Measurements from ENCODE around the gene CRTC1.

DNA sequence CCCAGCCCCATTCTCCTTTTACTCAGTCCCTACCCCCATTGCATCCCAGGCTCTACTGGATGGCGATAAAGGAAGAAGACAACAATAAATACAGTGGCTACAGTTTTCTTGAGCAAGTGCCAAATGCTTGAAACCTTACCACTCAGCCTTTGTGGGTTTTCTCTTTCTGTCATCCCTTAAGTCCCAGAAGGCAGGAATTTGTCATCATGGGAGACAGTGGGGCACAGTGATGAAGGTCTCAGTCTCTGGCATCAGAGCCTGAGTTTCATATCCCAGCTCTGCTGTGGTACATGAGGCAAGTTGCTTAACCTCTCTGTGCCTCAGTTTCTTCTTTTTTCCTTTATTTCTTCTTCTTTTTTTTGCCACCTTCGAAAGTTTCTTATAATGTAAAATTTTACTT, 112.8 kb downstream of the CRTC1 start:
- TF ChIP-seq POLR2A (IDR thresholded peaks at IDR 0.05) = no peak
- TF ChIP-seq, protein P1, sequence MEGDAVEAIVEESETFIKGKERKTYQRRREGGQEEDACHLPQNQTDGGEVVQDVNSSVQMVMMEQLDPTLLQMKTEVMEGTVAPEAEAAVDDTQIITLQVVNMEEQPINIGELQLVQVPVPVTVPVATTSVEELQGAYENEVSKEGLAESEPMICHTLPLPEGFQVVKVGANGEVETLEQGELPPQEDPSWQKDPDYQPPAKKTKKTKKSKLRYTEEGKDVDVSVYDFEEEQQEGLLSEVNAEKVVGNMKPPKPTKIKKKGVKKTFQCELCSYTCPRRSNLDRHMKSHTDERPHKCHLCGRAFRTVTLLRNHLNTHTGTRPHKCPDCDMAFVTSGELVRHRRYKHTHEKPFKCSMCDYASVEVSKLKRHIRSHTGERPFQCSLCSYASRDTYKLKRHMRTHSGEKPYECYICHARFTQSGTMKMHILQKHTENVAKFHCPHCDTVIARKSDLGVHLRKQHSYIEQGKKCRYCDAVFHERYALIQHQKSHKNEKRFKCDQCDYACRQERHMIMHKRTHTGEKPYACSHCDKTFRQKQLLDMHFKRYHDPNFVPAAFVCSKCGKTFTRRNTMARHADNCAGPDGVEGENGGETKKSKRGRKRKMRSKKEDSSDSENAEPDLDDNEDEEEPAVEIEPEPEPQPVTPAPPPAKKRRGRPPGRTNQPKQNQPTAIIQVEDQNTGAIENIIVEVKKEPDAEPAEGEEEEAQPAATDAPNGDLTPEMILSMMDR (IDR thresholded peaks at IDR 0.05) = no peak
- no peak for TF ChIP-seq POLR2AphosphoS5 (IDR thresholded peaks at IDR 0.05)
